Measurements from ENCODE around the gene CRACR2A.

Gene CRACR2A

GRCh38 chr12:3667485-3667884, 85.4 kb downstream of the CRACR2A start:
- Histone ChIP-seq H3K27ac (no peak overlapping the region), H3K36me3 (peaks cover 99% of the 10 kb centered on the region), H3K27me3 (no peaks in the 10 kb centered on the region), H3K4me1 (ENCODE audit: control insufficient read depth in 1 of 2, insufficient read depth in 1 of 2, low read depth in 1 of 2, low read length in 1 of 2) (no peaks in the 10 kb centered on the region), H3K4me3 (ENCODE audit: low read depth in 1 of 2, low read length in 1 of 2) (no peak overlapping the region), H3K9me3 (no peaks in the 10 kb centered on the region)
- no peak for TF ChIP-seq CTCF (IDR thresholded peaks at IDR 0.05)

- Histone ChIP-seq H3K27me3 (no peaks in the 10 kb centered on the region), H3K4me3 (ENCODE audit: low read depth in 1 of 2, low read length in 1 of 2) (no peak overlapping the region), H3K9me3 (no peaks in the 10 kb centered on the region), H3K27ac (no peak overlapping the region), H3K4me1 (ENCODE audit: control insufficient read depth in 1 of 2, insufficient read depth in 1 of 2, low read depth in 1 of 2, low read length in 1 of 2) (no peaks in the 10 kb centered on the region), H3K36me3 (peaks cover 99% of the 10 kb centered on the region)
- no peak for TF ChIP-seq CTCF (IDR thresholded peaks at IDR 0.05)
Observed at GRCh38 chr12:3666441-3666840, 86.5 kb downstream of the CRACR2A start.

DNA sequence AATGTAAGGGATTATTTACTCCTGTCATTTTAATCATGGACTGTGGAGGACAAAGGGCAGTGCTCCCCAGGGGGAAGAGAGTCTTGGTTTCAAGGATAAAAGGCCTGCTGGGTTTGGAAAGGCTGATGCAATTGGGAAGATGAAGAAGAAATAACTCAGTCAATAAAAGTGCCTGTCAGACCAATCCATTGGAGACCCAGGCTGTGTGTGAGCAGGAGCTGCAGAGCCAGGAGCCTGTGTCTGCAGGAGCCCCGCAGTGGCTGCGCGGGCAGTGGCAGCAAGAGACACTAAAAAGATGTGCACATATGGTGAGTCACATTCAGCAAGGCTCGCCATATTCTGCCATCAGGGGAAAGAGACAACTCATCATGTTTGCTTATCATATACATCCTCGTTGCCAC, 90.4 kb downstream of the CRACR2A start:
- no peak overlapping the region for H3K4me3 ChIP-seq (ENCODE audit: low read depth in 1 of 2, low read length in 1 of 2)
- no peaks in the 10 kb centered on the region for H3K9me3 ChIP-seq
- peaks cover 99% of the 10 kb centered on the region for H3K36me3 ChIP-seq
- no peaks in the 10 kb centered on the region for H3K27me3 ChIP-seq
- H3K27ac ChIP-seq, result no peak overlapping the region
- no peak for TF ChIP-seq CTCF (IDR thresholded peaks at IDR 0.05)
- H3K4me1 ChIP-seq (ENCODE audit: control insufficient read depth in 1 of 2, insufficient read depth in 1 of 2, low read depth in 1 of 2, low read length in 1 of 2), result no peaks in the 10 kb centered on the region

DNA sequence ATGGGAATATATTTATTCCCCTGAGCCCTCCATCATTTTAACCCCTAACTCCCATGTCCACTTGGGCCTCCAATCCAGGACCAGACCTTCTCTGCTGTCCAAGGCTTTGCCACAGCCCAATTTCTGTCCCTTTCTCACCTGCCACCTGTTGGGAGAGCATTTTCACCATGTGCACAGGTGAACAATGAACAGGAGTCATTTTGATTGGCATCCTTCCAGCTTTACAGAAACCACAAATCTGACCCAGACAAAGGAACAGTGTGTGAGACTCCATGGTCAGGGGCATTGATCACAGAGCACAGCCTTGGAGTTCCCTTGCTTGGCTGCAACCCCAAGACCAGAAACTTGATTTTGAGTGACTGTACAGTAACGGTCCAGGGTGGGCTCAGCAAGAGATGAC, 91.9 kb downstream of the CRACR2A start:
- TF ChIP-seq CTCF (IDR thresholded peaks at IDR 0.05), result no peak
- Histone ChIP-seq H3K9me3 (no peaks in the 10 kb centered on the region), H3K36me3 (peaks cover 100% of the 10 kb centered on the region), H3K27ac (no peak overlapping the region), H3K4me3 (ENCODE audit: low read depth in 1 of 2, low read length in 1 of 2) (no peak overlapping the region), H3K4me1 (ENCODE audit: control insufficient read depth in 1 of 2, insufficient read depth in 1 of 2, low read depth in 1 of 2, low read length in 1 of 2) (no peaks in the 10 kb centered on the region), H3K27me3 (no peaks in the 10 kb centered on the region)

DNA sequence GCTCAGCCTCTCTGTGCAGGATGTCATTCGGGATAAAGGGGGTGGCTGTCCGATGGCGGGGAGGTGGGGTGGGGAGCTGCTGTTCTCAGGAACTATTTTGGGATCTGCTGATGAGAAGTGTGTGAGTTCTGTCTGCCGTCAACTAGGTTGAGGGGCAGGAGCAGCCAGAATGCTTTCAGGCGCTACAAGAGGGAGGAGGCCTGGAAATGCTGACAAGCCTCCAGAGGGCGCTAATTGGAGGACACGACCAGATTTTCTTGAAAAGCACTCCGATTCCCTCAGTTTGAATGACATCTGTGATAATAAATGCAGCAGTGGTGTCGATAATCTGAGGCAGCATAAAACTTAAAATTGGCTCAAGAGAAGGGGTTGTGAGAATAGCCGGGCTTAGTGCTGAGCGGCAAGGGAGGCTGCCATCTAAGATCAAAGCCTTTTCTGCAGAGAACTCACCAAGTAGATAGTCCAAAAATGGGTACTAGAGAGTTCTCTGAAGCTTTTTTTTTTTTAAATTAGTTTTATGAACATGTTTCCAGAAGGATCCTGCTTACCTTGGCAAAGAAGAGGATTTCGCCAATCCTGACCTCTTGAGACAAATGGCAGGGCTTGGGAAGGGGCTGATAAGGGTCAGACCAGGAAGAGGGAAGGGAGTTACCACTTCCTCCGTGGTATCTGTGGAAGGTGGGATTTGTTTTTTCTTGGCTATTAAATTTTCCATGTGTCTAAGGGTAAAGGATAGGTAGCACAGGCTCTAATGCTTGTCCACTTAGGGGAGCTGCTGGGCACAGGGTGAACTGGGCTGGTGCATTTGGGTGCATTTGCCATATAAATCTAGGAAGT, 94.4 kb downstream of the CRACR2A start:
- Histone ChIP-seq H3K9me3 (no peaks in the 10 kb centered on the region), H3K36me3 (peaks cover 100% of the 10 kb centered on the region), H3K4me1 (ENCODE audit: control insufficient read depth in 1 of 2, insufficient read depth in 1 of 2, low read depth in 1 of 2, low read length in 1 of 2) (no peaks in the 10 kb centered on the region), H3K27ac (no peak overlapping the region), H3K4me3 (ENCODE audit: low read depth in 1 of 2, low read length in 1 of 2) (no peak overlapping the region), H3K27me3 (no peaks in the 10 kb centered on the region)
- TF ChIP-seq CTCF (IDR thresholded peaks at IDR 0.05), result no peak
